Activated CD4-positive, alpha-beta T cell treated with anti-CD3 and anti-CD28 coated beads, Interleukin-2, amount 50 U/mL, for 1 hour (primary cell): ENCODE measurements around the gene CD74.
A peak's percentile ranks its signal among the peaks of the same experiment; 100 is the strongest.
"Not testable (repeated sequence)": the region's sequence is repeated elsewhere in the genome, so short reads cannot be mapped to it uniquely, and the experiment has no call there.

Experiments used
- DNase-seq: peaks from one replicate; pipeline ENCODE4 v3.0.0-alpha.2; 2020

The CD74 gene

GRCh38 chr5:150412319-150413175, at the start of gene CD74:
Gene CD74 (minus strand): TSS chr5:150412910. CDS start chr5:150412749, 161 bp downstream.
- DNase-seq: peak; percentile 90

DNA sequence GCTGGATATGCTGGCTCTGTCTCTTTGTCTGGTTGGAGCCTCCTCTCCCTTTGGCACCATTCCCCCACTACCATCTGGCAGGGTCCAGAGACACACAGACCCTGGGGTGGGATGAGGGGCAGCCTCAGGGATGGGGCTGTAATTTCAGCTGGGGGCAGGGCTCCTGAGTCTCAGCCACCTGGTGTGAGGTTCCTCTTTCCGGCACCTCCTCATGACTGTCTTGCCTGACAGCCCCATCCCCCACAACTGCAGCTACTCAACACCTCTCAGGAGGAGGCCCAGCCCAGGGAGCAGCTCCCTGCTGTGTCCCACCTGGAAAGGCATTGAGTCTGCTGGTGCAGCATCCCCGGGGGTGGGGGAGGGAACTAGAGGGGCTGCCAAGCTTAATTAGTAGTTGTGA, 48.5 kb upstream of the CD74 start:
- DNase-seq: no peak

GRCh38 chr5:150460781-150461180, 48.1 kb upstream of the CD74 start:
- DNase-seq: no peak

DNA sequence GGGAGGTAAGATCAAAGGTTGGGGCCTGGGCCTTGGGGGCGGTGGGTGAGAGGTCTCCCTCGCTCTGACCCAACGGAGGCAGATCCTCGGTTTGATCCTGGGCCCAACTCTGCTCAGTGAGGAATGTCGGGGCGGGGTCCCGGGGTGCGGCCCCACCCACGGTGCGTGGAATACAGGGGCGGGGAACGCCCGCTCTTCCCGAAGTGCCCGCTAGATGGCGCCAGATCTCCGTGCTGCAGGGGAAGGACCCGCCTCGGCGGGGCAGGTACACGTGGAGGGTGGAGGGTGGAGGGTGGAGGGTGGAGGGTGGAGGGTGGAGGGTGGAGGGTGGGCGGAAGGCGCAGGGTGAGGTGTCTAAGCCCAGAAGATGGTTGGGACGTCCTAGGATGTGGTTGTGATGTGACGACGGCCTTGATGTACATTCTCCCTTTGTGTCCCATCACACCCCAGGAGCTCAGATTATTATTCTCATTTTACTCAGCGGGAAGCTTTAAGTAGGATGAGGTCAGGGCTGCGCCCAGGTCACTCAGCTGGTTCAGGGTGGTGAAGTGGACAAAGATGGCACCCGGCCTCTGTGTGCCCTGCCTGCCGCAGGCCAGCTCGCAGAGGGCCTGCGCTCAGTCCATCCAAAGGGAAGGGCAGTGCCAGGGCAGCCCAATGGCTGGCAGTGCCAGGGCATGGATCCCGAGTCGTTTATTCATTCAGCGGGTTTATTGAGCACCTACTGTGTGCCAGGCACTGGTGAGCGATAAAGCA, 46.3 kb upstream of the CD74 start:
- peak; percentile 87 for DNase-seq

GRCh38 chr5:150457562-150458240, 45.0 kb upstream of the CD74 start:
- no peak for DNase-seq

- DNase-seq: no peak
These were observed 44.4 kb upstream of the CD74 start for GRCh38 chr5:150457121-150457520.

GRCh38 chr5:150454492-150455229, 42.0 kb upstream of the CD74 start:
- DNase-seq: no peak

- DNase-seq: not testable (repeated sequence)
These were observed 41.3 kb upstream of the CD74 start for GRCh38 chr5:150454027-150454426.

GRCh38 chr5:150452914-150453313, 40.2 kb upstream of the CD74 start:
- DNase-seq: no peak

DNA sequence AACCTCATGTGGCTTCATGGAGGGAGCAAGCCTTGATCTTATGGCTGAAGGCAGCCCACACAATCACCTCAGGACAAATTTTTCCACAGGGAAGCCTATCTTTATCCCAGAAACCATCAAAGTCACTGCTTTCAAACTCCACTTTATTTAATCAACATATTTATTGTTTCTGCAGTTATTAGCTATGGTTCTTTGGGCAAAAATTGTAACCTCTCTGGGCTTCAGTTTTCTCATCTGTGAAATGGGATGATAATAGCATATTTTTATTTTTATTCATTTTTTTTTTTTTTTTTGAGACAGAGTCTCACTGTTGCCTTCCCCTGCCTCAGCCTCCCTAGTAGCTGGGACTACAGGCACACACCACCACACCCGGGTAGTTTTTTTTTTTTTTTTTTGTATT, 38.9 kb upstream of the CD74 start:
- DNase-seq: no peak

DNA sequence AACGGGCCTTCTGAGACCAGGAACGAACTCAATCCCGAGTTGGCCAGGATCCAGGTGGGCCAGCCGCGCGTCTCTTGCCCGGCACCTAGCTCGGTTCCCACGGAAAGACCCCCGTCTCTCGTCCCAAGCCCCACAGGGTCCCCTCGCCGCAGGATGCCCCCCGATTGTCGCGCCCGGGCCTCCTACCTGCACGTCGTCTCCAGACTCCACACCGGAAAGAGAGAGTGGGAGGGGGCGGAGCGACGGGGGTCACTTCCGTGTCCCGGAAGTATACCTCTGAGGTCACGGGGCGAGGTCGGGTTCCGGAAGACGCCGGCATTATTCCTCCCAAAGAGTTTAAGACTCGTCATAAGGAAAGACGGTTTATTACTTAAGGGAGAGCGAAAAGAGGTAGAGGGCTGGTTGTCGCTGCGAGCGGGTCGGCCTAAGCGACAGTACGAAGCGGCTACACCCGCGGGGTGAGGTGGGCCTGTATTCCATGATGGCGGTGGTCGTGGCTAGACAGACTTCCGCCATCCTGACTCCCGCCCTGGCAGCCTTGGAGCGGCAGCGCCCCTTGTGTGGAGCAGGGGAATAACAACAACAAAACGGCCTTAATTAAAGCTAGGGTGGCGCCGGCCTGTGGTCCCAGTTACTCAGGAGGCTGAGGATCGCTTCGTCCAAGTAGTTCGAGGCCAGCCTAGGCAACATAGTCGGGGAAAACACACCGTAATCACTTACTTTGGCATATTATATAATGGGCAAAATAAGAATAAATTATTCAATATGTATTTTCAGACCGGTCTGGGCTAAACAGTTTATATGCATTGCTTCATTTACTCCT, 37.0 kb upstream of the CD74 start, which contains the start of gene RPS14:
Gene RPS14 (minus strand): TSS at position 223 of the 823 bp plus-strand sequence. CDS start 2,006 bp downstream, outside the sequence.
- DNase-seq: peak; percentile 95

DNA sequence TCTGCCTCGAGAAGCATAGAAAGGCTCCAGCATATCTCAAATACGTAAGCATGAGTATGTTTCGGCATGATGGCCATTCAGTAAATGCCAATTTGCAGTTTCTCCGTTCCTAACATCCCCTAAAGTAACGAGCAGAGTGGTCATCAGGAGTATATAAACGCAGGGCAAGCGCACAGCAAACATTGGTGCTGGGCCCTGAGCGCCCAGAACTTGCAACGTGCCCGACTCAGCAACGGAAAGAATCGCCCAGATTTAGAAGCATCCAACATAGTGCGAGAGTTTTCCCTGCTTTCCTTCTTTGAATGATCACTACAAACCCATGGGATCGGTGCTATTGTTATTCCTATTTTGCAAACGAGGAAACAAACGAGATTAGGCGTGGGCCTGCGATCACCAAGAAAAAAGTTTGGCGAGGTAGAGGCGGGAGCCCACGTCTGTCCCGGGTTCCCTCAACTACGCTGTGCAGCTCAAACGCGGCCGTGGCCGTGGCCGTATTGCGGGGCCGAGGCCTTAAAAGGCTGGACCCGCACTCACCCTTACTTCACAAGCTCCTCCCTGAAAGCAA, 36.3 kb upstream of the CD74 start:
- no peak for DNase-seq

- no peak for DNase-seq
These were observed 35.6 kb upstream of the CD74 start for GRCh38 chr5:150448334-150448733.

DNA sequence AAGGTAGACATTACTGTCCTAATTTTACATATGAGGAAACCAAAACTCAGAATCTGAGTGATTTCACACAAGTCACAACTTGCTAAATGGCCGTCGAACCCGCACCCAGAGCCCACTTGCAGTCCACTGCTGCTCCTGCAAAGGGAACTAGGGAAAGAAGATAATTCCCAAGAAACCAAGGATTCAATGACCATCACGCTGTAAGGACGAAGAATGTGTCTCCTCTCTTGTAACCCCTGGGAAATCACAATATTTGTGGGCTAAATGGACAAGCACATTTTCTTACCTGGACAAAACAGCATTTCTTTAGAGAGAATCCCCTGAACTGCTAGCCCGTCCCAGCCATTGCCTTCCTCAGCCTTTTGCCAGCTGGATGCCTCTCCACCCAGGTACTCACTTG, 34.5 kb upstream of the CD74 start:
- no peak for DNase-seq

GRCh38 chr5:150446583-150446982, 33.9 kb upstream of the CD74 start:
- no peak for DNase-seq

DNA sequence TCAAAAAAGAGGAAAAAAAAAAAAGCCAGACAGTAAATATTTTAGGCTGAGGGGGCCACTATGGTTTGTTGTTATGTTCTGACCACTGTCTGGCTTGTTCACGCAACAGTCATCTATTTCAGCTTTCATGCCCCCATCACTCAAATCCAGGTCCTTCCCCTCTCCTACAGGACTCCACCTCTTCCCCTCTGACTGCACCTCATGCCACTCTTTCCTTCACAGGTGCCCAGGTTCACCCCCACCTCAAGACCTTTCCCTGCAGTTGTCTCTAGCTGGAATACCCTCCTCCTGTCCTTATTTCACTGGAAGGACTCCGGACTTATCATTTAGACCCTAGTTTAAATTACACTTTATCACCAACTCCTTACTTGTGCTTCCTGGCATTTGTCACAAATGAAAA, 33.4 kb upstream of the CD74 start:
- DNase-seq: no peak

DNA sequence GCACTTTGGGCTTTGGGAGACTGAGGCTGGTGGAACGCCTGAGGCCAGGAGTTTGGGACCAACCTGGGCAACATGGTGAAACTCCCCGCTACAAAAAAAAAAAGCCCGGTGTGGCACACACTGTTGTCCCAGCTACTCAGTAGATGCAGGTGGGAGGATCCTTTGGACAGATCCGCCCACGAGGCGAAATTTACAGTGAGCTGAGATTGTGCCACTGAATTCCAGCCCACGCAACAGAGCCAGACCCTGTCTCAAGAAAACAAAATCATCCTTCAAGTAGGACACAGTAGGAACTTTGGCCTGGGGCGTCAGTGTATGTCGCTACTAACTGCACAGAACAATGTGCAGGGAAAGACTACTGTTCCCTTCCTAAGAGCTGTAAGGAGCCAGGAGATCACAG, 32.1 kb upstream of the CD74 start:
- DNase-seq: no peak

DNA sequence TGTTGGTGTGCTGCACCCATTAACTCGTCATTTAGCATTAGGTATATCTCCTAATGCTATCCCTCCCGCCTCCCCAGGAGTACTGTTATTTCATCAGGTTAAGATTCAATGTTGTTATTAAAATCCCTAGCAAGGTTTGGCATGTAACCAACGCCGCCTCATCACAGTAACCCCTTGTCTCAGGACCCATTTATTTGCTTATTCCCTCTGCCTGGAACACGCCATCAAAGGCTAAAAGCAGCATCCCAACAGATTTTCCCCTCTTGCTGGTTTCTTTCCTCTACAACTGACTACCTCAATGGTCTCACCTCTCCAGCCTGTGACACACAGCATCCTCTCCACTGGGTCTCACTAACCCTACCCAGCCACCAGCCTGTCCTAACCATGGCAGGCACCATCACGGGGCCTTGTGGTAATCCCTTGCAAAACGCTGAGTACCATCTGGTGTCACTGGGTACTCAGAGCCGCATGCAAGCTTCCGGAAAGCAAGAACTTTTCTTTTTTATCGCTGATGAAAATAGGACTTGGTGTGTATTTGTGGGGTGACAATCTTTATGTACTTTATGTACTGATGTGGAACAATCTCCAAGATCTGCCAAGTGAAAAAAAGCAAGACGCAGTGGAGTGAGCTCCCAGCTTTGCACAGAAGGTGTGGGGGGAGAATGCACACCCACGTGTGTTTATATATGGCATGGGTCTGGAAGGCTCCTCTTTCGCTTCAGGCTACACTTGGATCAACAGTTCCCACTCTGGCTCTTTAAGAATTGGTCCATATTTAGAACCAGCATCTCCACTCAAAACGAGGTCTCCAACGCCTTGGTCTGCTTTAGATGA, 30.7 kb upstream of the CD74 start:
- DNase-seq: no peak

- no peak for DNase-seq
These were observed 30.0 kb upstream of the CD74 start for GRCh38 chr5:150442699-150443080.
